H1 (cell line): ENCODE results near the gene EGF. TPM values are rescaled to one million over a fixed set of nuclear protein-coding genes. Genes with fewer than 3 reads are reported as not detected.

Experiments
- HDAC2 ChIP-seq, 2 experiments: fragments of 300-600 bp in 1 of 2; sonication (generic) in 1 of 2; IDR thresholded peaks; 2 replicates each; pipeline ENCODE4 v1.6.1; 2011 to 2012; ENCODE audit warnings: low read depth in 2 of 2, low read length in 2 of 2, mild to moderate bottlenecking in 2 of 2, moderate library complexity in 2 of 2, borderline replicate concordance in 1 of 2, inconsistent platforms in 1 of 2
- HDAC6 ChIP-seq: IDR thresholded peaks from one replicate; pipeline ENCODE4 v1.7.1; 2012; ENCODE audit warnings: low read depth, mild to moderate bottlenecking, inconsistent platforms, low read length, moderate library complexity
- KDM1A ChIP-seq: fragments of 200-600, 300-600 bp; sonication (generic); IDR thresholded peaks from 2 replicates; pipeline ENCODE4 v1.7.1; 2016; ENCODE audit warnings: mild to moderate bottlenecking, low read length, borderline replicate concordance
- KDM5A ChIP-seq: fragments of 200-600 bp; IDR thresholded peaks from 2 replicates; pipeline ENCODE4 v1.7.1; 2012; ENCODE audit warnings: mild to moderate bottlenecking, low read length, inconsistent platforms, mixed read lengths
- TBP ChIP-seq: IDR thresholded peaks from 2 replicates; pipeline ENCODE4 v1.6.1; 2011; ENCODE audit warnings: low read depth, low read length, improper control_type of control experiment
- polyA plus RNA-seq, 7 experiments: library from polyadenylated mRNA; depleted of rRNA in 3 of 7; stranded (reverse) in 5 of 7; unstranded in 2 of 7; fragments of >200 nt in 5 of 7; fragments of 200-250 nt in 2 of 7; gene quantifications; 1 replicate in 5 of 7; 2 replicates in 1 of 7; 4 replicates in 1 of 7; pipeline versions ENCODE4 v1.2.1 to v1.2.3, GENCODE V29; 2011 to 2013; ENCODE audit warnings: missing spikeins in 2 of 7, mixed read lengths in 2 of 7
- total RNA-seq: library from RNA; stranded (reverse); fragmentation: NEBNext Ultra II Directional; extraction: Animal tissue kit (Norgen Biotek cat#: 25700); gene quantifications from 2 replicates; pipeline ENCODE4 v1.2.1, GENCODE V29; 2021
- TF ChIP-seq, protein P1 (sequence below): IDR thresholded peaks from 2 replicates; pipeline ENCODE4 v1.6.1; 2011; ENCODE audit warnings: low read depth, mild to moderate bottlenecking, low read length; ENCODE audit not compliant: insufficient read depth

The EGF gene
- total and polyA plus RNA-seq, 2 of the 8 experiments (the other 6 are each of a cell fraction or from before 2014, with no cell fraction given), result 1.5 to 2.6 TPM

DNA sequence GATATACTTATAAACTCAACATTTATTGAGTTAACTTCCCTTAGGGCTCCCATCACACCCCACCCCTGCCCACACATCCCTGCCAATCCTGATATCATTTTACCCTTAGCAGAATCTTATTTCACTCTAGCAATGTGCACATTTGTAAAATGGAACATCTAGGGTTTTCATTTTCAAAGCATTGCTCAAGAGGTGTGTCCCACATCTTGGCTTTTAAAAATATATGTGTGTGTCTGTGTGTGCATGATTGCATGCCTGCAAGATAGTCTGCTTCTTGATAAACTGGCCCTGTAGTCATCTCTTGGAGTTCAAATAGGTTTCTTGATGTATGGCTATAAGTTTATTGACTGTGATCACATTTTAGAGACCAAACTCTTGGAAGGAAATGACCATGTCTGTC, 26.4 kb upstream of the EGF start (continued):
- TF ChIP-seq, protein P1, sequence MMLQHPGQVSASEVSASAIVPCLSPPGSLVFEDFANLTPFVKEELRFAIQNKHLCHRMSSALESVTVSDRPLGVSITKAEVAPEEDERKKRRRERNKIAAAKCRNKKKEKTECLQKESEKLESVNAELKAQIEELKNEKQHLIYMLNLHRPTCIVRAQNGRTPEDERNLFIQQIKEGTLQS, result no peak
- TF ChIP-seq HDAC2 (IDR thresholded peaks at IDR 0.05; ENCODE audit: borderline replicate concordance in 1 of 2, low read depth in 2 of 2, low read length in 2 of 2), result no peak
- TF ChIP-seq KDM5A, result no peak
- no peak for TF ChIP-seq KDM1A
- no peak for TF ChIP-seq HDAC6
- no peak for TF ChIP-seq TBP
- TF ChIP-seq, all 59 proteins: peak for 0
